GM19023 (cell line): ENCODE data around the gene ADARB2.

Experiments used
- ATAC-seq: cut with Tn5 transposase; IDR thresholded peaks from one replicate; pipeline ENCODE4 v1.9.1; 2021; ENCODE audit warnings: mild to moderate bottlenecking, moderate library complexity; ENCODE audit not compliant: unreplicated experiment

ADARB2 gene

DNA sequence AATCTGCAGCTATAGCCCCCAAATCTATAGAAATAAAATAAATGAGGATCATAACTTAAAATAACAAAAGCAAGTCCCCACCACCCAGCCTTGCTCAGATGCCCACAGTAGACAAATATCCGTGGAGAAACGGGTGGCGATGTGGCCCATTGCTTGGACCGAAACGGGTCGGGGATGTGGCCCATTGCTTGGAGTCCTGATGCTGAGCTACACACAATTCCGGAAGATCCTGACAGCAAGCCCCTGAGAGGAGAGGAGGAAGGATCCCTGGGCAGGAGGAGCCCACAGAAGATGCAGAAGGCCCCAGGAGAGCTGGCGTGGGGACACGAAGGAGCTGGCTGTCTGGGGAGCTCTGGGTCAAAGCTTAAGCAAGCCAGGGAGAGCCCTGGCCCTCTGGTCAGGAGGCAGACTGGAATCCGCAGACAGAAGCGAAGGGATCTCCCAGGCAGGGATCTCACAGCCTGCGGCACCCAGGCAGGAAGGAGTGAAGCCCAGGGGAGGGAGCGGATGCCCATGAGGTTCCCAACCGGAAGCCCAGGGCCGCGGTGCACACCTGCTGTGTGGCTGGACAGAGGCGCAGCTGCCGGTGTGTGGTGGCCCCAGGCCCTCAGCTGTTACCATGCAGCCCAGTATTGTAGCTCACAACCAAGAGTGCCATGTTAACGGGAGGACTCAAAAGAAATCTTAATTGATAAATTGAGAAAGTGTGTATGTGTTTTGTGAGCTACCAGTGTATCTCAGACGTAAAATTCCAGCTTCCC, 138.8 kb downstream of the ADARB2 start:
- no peak for ATAC-seq

DNA sequence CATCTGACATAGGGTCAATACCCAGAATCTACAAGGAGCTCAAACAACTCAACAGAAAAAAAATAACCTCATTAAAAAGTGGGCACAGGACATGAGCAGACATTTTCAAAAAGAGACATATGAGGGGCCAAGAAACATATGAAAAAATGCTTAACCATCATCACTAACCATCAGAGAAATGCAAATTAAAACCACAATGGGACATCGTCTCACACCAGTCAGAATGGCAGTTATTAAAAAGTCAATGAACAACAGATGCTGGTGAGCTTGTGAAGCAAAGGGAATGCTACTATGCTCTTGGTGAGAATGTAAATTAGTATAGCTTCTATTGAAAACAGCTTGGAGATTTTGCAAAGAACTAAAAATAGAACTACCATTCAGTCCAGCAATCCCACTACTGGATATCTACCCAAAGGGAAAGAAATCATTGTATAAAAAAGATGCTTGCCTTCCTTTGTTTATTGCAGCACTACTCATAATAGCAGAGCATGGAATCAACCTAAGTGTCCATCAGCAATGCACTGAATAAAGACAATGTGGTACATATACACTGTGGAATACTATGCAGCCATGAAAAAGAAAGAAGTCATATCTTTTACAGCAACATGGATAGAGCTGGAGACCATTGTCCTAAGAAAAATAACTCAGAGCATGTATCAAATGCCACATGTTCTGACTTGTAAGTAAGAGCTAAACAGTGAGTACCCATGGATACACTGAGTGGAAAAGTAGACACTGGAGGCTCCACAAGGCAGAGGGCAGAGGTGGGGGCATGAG, 139.8 kb downstream of the ADARB2 start:
- no peak for ATAC-seq

- ATAC-seq = no peak
Measured at GRCh38 chr10:1596482-1597099, 140.7 kb downstream of the ADARB2 start.

GRCh38 chr10:1595726-1596125, 141.6 kb downstream of the ADARB2 start:
- ATAC-seq = no peak

GRCh38 chr10:1595242-1595600, 142.1 kb downstream of the ADARB2 start:
- ATAC-seq = no peak

GRCh38 chr10:1594372-1595241, 142.7 kb downstream of the ADARB2 start:
- no peak for ATAC-seq

GRCh38 chr10:1591742-1592141, 145.6 kb downstream of the ADARB2 start:
- no peak for ATAC-seq

GRCh38 chr10:1591045-1591444, 146.3 kb downstream of the ADARB2 start:
- ATAC-seq = no peak

GRCh38 chr10:1589257-1589656, 148.1 kb downstream of the ADARB2 start:
- ATAC-seq = no peak

DNA sequence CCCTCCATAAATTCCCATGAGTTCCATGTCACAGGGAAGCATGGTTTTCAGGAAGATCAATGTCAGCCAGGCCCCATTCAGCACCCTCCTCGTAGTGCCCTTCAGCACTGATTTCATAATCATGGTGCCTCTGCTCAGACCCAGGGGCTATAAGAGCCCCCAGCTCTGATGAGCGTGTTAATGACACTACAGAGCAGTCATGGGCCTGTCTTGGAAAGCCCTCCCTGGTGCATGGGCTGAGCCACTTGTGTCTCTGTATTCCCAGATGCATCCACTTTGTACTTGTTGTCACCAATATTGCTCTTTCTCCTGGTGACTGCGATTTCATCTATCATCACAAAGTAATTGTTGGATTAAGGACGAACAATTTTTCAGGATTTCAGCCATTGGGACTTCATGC, 154.6 kb downstream of the ADARB2 start:
- ATAC-seq = no peak

DNA sequence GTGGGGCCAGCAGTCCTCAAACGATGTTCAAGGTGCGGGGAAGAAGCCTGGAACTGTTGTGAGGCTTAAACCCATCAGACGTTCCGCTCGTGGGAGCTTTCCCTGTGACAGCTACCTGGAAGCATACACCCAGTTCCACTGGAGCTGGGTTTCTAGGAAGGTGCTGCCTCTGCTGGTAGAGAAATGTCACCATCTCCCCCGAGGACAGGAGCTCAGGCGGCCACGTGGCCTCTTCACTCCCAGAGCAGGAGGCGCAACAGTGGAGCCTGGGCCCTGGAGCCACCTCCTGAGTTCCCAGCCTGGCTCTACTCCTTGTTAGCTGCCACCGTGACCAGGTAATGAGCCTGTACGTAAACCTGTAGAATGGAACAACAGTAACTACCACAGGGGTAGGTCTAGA, 156.1 kb downstream of the ADARB2 start:
- ATAC-seq = no peak

DNA sequence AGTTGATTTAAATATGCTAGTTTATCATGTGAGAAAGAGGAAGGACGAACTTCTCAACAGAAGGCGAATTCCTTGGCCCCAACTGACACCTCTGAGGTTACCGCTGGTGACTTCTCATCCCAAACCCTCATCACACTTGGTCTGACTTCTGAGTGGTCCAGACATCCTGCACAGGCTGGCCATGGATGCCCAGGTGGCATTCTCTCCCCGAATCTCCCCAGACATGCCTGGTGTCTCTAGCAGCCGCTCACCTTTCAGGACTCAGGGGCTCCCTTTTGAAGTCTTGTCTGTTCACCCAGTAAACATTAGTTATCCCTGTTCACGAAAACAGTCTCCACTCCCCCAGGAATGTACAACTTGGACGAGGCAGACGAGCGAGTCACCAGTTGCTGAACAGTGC, 157.7 kb downstream of the ADARB2 start:
- ATAC-seq = no peak

DNA sequence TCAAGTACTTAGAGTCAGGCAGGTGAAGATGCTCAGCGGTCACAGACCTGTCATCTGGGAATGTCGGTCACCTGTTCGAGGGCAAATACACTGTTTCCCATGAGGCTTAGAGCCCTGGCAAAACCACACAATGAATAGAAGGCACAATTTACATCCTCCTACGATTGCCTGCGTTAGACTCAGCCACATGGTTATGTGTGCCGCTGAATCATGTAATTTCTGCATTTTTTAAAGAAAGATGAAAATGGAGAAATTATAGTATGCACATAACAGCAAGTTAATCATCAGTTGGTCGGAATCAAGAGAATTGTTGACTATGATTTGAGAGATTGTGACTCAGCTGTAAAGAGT, 158.2 kb downstream of the ADARB2 start:
- ATAC-seq = no peak

DNA sequence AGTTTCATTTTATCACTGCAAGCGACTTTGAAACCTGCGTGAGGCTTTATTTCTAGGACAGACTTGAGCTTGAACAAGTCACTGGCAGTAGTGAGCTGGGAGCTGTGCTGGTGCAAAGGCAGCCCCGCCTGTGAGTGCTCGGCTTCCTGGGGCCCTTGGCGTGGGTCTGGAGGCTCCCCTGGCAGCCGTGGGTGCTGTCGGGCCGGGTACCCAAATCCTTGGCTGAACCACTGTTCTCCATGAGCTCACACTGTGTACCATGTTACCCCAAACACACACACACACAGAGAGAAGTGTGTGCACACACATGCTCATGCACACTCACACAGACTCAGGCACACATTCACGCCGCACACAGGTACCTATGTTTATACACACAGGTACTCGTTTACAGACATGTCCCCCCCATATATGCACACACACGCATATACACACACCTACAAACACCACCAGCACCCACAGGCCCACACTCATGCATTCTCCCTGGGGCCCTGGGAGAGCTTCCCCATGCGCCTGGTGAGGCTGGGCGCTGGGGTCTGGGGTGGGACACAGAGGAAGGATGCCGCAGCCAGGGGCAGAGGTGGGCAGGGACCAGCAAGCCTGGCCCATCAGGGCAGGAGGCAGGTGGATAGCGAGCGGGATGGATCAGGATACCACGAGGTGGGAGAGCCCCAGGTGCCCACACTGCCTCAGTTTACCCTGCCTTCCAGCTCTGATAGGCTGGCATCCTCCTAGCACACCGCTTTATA, 158.8 kb downstream of the ADARB2 start:
- no peak for ATAC-seq

- no peak for ATAC-seq
Measured at GRCh38 chr10:1577945-1578344, 159.4 kb downstream of the ADARB2 start.

DNA sequence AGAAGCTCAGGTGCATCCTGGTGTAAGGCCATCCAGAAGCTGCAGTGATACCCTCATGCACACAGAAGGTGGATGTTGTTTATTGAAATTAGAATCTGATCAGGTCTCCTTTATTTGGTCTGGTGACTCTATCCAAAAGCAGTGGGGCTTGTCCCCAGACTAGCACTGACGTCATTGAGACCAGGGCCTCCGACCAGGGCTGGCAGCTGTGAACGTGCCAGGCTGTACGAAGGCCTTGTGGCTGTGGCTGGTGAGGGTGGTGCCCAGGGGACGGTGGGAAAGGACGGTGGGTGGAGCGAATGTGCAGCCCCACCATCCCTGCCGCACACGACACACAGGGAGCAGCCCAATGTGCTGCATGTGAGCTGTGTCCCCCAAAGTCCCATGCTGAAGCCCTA, 160.0 kb downstream of the ADARB2 start:
- no peak for ATAC-seq

- no peak for ATAC-seq
Measured at GRCh38 chr10:1576467-1577372, 160.6 kb downstream of the ADARB2 start.

DNA sequence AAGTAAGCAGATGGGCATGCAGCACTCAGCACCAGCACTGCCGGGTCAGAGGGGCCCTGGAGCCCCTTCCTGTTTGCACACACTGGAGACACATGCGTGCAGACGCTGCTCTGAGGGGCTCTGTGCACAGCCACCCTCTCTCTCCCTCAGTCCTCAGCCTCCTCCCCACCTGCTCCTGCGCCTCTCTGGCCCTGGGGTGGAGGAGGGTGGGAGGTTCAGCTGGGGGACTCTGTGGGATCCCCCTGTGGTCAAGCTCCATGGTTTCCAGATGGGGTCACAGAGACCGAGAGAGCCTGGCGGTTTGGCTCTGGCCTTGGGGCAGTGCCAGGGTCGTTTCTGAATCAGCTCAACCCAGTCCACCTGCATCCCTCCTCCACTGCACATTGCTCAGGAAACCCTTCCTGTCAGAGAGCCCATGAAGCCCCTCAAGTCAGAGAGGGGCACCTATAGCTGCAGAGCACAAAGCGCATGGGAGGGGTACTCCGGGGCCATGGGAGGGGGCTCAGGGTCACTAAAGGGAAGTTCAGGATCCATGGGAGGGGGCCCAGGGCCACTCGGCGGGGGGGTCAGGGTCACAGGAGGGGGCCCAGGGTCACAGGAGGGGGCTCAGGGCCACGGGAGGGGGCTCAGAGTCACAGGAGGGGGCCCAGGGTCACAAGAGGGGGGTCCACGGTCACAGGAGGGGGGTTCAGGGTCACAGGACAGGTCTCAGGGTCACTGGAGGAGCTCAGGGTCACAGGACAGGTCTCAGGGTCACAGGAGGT, 161.7 kb downstream of the ADARB2 start:
- no peak for ATAC-seq

- no peak for ATAC-seq
Measured at GRCh38 chr10:1574719-1575118, 162.6 kb downstream of the ADARB2 start.
